Central memory CD8-positive, alpha-beta T cell (primary cell): ENCODE measurements around the gene CDC34.

Experiments used
- ATAC-seq: fragments of 150-1000 bp; cut with Tn5 transposase; replicated peaks from 2 replicates; pipeline ENCODE4 v1.10.0; 2022; ENCODE audit warnings: mild to moderate bottlenecking, moderate FRiP score, moderate number of reproducible peaks; ENCODE audit not compliant: poor library complexity, severe bottlenecking; ENCODE audit errors: extremely low read depth
- DNase-seq, 2 donors: peaks; one replicate each; pipeline ENCODE4 v3.0.0; 2021; ENCODE audit warnings: low spot score in 2 of 2
- H3K27ac Mint-ChIP-seq: one replicate; pipeline ENCODE4 v1.8.0; 2022; ENCODE audit warnings: low read depth, mild to moderate bottlenecking, moderate library complexity, mixed read lengths
- H3K27me3 Mint-ChIP-seq: one replicate; pipeline ENCODE4 v1.8.0; 2022; ENCODE audit warnings: mixed read lengths
- H3K36me3 Mint-ChIP-seq: one replicate; pipeline ENCODE4 v1.8.0; 2022; ENCODE audit warnings: mild to moderate bottlenecking, moderate library complexity, mixed read lengths; ENCODE audit not compliant: insufficient read depth
- H3K4me1 Mint-ChIP-seq: one replicate; pipeline ENCODE4 v1.8.0; 2022; ENCODE audit warnings: mixed read lengths
- H3K4me3 Mint-ChIP-seq: one replicate; pipeline ENCODE4 v1.8.0; 2022; ENCODE audit warnings: mild to moderate bottlenecking, moderate library complexity, mixed read lengths
- H3K9me3 Mint-ChIP-seq: one replicate; pipeline ENCODE4 v1.8.0; 2022; ENCODE audit warnings: mixed read lengths

Gene CDC34

GRCh38 chr19:567296-567900 lies 35.8 kb downstream of the CDC34 start:
- Mint-ChIP-seq H3K9me3 (no peaks in the 10 kb centered on the region), H3K36me3 (peaks cover 27% of the 10 kb centered on the region), H3K27ac (peak overlapping the region; percentile 67), H3K4me3 (no peak overlapping the region), H3K27me3 (no peaks in the 10 kb centered on the region), H3K4me1 (peaks cover 15% of the 10 kb centered on the region)
- DNase-seq (no peak), ATAC-seq (no peak)

- H3K9me3 Mint-ChIP-seq: no peaks in the 10 kb centered on the region
- H3K36me3 Mint-ChIP-seq: peaks cover 29% of the 10 kb centered on the region
- DNase-seq (no peak), ATAC-seq (no peak)
- H3K27ac Mint-ChIP-seq: peak overlapping the region; percentile 94
- no peaks in the 10 kb centered on the region for H3K27me3 Mint-ChIP-seq
- H3K4me1 Mint-ChIP-seq: peaks cover 32% of the 10 kb centered on the region
- peak overlapping the region; percentile 55 for H3K4me3 Mint-ChIP-seq
Measured at GRCh38 chr19:570251-570686, 38.7 kb downstream of the CDC34 start.

DNA sequence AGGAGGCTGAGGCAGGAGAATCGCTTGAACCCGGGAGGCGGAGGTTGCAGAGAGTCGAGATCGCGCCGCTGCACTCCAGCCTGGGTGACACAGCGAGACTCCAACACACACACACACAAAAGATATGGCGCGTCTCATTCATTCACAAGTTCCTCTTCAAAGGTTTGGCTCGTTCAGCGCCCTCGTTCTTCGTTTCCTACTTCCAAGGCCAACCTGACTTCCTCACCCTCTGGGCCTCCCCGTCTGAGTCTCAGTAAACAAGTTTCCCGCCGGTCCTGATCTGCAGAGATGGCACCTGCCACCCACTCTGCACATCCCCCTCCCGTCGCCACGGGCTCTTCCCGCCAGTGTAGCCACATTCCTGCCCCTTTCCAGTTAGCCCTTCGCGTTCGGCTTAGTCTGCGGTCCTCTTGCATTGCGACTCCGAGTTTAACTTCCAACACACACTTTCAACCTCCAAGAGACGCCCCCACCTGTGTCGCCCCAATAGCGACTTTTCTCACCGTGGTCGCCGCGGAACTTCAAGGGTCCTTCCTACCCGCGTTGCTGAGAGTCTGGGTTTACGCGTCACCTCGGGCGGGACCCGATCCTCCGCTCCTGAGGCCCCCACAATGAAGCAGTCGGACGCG lies 39.5 kb downstream of the CDC34 start:
- H3K4me1 Mint-ChIP-seq: peaks cover 32% of the 10 kb centered on the region
- H3K27me3 Mint-ChIP-seq: no peaks in the 10 kb centered on the region
- peaks cover 29% of the 10 kb centered on the region for H3K36me3 Mint-ChIP-seq
- peak overlapping the region; percentile 80 for H3K4me3 Mint-ChIP-seq
- peak; percentile 30 to 51 for DNase-seq
- peak; percentile 29 for ATAC-seq
- H3K9me3 Mint-ChIP-seq: no peaks in the 10 kb centered on the region
- H3K27ac Mint-ChIP-seq: peak overlapping the region; percentile 94

GRCh38 chr19:571566-571974 lies 40.0 kb downstream of the CDC34 start:
- Mint-ChIP-seq H3K4me1 (peaks cover 36% of the 10 kb centered on the region), H3K9me3 (no peaks in the 10 kb centered on the region), H3K36me3 (peaks cover 26% of the 10 kb centered on the region), H3K4me3 (peak overlapping the region; percentile 80), H3K27ac (peak overlapping the region; percentile 94), H3K27me3 (no peaks in the 10 kb centered on the region)
- ATAC-seq (peak; percentile 13), DNase-seq (no peak)

DNA sequence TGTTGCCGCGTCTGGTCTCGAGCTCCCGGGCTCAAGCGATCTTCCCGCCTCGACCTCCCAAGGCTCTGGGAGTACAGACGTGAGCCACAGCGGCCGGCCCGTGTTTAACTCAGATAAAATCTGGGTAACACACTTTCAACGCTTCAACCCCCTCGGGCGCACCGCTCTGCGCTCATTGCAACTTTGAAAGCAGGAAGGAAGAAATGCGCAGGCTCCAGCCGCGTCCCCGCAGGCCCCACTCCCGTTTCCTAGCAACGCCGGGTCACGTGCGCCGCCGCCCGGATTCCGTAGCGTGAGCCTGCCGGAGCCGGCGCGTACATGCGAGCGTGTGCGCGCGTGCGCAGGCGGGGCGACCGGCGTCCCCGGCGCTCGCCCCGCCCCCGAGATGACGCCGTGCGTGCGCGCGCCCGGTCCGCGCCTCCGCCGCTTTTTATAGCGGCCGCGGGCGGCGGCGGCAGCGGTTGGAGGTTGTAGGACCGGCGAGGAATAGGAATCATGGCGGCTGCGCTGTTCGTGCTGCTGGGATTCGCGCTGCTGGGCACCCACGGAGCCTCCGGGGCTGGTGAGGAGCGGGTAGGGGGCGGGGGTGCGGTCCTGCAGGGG lies 40.7 kb downstream of the CDC34 start, which contains the start of gene BSG:
Gene BSG (plus strand): TSS at position 457 of the 603 bp plus-strand sequence. CDS start 39 bp downstream, at position 496.
- peaks cover 24% of the 10 kb centered on the region for H3K36me3 Mint-ChIP-seq
- DNase-seq: peak; percentile 94 to 98
- H3K4me1 Mint-ChIP-seq: peaks cover 41% of the 10 kb centered on the region
- no peaks in the 10 kb centered on the region for H3K9me3 Mint-ChIP-seq
- ATAC-seq: peak; percentile 84
- peak within 1 kb of the TSS; percentile 94 for H3K27ac Mint-ChIP-seq
- no peaks in the 10 kb centered on the region for H3K27me3 Mint-ChIP-seq
- peak within 1 kb of the TSS; percentile 80 for H3K4me3 Mint-ChIP-seq

GRCh38 chr19:572743-573518 lies 41.4 kb downstream of the CDC34 start:
- ATAC-seq (no peak), DNase-seq (no peak)
- Mint-ChIP-seq H3K27me3 (no peaks in the 10 kb centered on the region), H3K4me3 (peak overlapping the region; percentile 80), H3K36me3 (peaks cover 24% of the 10 kb centered on the region), H3K4me1 (peaks cover 41% of the 10 kb centered on the region), H3K9me3 (no peaks in the 10 kb centered on the region), H3K27ac (peak overlapping the region; percentile 94)

DNA sequence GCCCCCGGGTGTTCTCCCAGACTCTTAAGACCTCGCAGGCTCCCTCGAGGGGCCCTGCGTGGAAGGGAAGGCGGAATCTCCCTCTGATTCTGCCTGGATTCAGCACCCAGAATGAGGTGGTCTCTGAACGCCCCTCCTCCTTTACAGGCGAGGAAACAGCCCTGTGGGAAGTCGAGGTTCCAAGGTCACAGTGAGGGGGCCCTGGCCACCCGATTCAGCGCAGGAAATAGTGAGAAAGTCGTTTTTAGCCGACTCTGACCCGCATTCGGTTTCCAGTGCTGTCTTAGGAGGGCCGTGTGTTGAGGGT lies 41.9 kb downstream of the CDC34 start:
- Mint-ChIP-seq H3K4me3 (peak overlapping the region; percentile 80), H3K27ac (no peak overlapping the region), H3K36me3 (peaks cover 25% of the 10 kb centered on the region), H3K27me3 (no peaks in the 10 kb centered on the region), H3K9me3 (no peaks in the 10 kb centered on the region), H3K4me1 (peaks cover 41% of the 10 kb centered on the region)
- ATAC-seq (no peak), DNase-seq (no peak)

- DNase-seq (no peak), ATAC-seq (no peak)
- peaks cover 41% of the 10 kb centered on the region for H3K4me1 Mint-ChIP-seq
- no peaks in the 10 kb centered on the region for H3K9me3 Mint-ChIP-seq
- no peaks in the 10 kb centered on the region for H3K27me3 Mint-ChIP-seq
- peak overlapping the region; percentile 73 for H3K27ac Mint-ChIP-seq
- peaks cover 20% of the 10 kb centered on the region for H3K36me3 Mint-ChIP-seq
- peak overlapping the region; percentile 80 for H3K4me3 Mint-ChIP-seq
Measured at GRCh38 chr19:574658-575526, 43.3 kb downstream of the CDC34 start.

- H3K27ac Mint-ChIP-seq: no peak overlapping the region
- DNase-seq (no peak), ATAC-seq (no peak)
- H3K4me3 Mint-ChIP-seq: peak overlapping the region; percentile 80
- peaks cover 40% of the 10 kb centered on the region for H3K4me1 Mint-ChIP-seq
- H3K36me3 Mint-ChIP-seq: peaks cover 13% of the 10 kb centered on the region
- no peaks in the 10 kb centered on the region for H3K9me3 Mint-ChIP-seq
- H3K27me3 Mint-ChIP-seq: no peaks in the 10 kb centered on the region
Measured at GRCh38 chr19:575527-576506, 44.3 kb downstream of the CDC34 start.

DNA sequence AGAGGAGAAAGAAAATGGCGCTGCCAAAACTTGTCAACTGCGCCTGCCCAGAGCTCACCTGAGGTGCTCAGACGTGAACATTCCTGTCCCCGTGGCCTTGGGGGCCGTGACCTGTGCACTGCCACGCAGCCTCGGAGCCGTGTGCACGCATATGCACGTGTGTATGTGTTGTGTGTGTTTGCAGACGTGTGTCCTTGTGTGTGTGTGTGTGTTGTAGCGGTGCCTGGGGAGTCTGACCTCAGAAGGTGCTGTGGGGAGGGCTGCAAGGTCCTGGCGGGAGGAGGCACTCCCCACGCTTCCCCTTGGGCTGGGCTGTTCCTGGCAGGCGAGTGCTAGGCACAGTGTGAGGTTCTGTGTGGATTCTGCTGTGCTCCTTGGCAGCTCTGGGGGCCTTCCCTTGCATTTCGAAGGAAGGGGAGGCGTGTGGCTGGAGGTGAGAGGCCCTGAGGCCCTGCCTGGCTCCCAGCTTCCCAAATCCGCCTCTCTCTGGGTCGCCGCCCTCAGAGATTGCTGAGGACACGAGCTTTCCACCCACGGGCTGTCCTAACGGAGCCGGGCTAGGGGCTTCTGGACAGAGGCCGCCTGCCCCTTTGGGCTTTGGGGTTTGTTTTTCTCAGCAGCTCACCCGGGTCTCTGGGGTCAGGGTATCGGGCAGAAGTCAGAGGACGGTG lies 45.3 kb downstream of the CDC34 start:
- DNase-seq: no peak
- Mint-ChIP-seq H3K4me1 (peaks cover 32% of the 10 kb centered on the region), H3K27ac (no peak overlapping the region), H3K9me3 (no peaks in the 10 kb centered on the region), H3K27me3 (no peaks in the 10 kb centered on the region), H3K36me3 (peaks cover 9% of the 10 kb centered on the region), H3K4me3 (no peak overlapping the region)
- no peak for ATAC-seq
